GM12878 (cell line): ENCODE measurements around the gene TMPRSS4.

ENCODE experiments used
- POLR2A ChIP-seq: IDR thresholded peaks from 2 replicates; pipeline ENCODE4 v1.6.1; 2011; ENCODE audit warnings: low read depth, mild to moderate bottlenecking, low read length
- RCOR1 ChIP-seq: conservative IDR thresholded peaks from 2 replicates; pipeline ENCODE4 v1.6.1; 2012; ENCODE audit warnings: low read depth, low read length, improper control_type of control experiment
- TF ChIP-seq, protein P1 (sequence below), 3 experiments: IDR thresholded peaks in 2 of 3; conservative IDR thresholded peaks in 1 of 3; 2 replicates each; pipeline ENCODE4 v1.5.1; 2011; ENCODE audit warnings: low read depth in 3 of 3, low read length in 3 of 3, mild to moderate bottlenecking in 3 of 3, control low read depth in 2 of 3, moderate library complexity in 2 of 3, inconsistent platforms in 1 of 3, mixed read lengths in 1 of 3; ENCODE audit not compliant: control insufficient read depth in 2 of 3, insufficient read depth in 1 of 3; ENCODE audit errors: extremely low read depth in 1 of 3
- TF ChIP-seq, protein P2 (sequence below): fragments of 450-650 bp; IDR thresholded peaks from 2 replicates; pipeline ENCODE4 v1.6.1; 2016; ENCODE audit warnings: mild to moderate bottlenecking

DNA sequence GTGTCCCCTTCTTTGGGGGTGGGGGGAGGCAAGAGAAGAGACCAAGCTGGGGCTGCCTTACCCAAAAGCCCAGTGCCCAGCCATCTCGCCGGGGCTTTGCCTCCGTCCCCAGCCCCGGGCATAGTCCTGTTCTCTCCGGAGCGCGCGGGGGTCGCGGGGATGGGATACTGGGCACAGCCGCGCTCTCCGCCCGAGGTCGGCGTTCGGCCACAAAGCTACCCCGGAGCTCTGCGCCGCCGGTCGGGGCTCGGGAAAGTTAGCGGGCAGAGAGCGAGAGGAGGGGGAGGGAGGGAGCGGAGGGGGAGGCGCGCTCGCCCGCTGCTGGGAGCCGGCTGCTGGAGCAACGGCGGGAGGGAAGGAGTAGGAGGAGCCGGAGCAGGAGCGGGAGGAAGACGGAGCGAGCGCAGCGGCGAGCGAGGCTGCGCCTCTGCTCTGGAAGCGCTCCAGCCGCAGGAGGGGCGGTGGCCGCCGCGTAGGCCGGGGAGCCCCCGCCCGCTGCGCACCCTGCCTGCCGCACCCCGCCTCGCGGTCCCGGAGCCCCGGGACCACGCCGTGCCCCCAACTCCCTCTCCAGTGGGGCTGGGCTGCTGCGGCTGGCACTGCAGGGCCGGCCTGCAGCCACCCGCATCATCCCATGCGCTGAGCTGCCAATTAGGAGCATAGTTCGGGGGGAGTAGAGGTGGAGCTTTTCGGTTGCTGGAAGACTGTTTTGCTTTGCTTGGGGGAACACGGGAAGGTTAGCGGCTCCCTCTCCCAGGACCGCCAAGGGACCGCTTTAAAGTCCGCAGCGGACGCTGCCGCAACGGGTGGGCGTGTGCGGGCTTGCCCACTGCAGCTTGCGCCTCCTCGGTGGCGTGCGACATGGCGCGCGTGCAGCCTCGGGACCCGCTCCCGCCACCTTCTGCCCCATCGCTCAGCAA is 75.9 kb downstream of the TMPRSS4 start, which contains the start of gene SCN4B:
- TF ChIP-seq, protein P1, sequence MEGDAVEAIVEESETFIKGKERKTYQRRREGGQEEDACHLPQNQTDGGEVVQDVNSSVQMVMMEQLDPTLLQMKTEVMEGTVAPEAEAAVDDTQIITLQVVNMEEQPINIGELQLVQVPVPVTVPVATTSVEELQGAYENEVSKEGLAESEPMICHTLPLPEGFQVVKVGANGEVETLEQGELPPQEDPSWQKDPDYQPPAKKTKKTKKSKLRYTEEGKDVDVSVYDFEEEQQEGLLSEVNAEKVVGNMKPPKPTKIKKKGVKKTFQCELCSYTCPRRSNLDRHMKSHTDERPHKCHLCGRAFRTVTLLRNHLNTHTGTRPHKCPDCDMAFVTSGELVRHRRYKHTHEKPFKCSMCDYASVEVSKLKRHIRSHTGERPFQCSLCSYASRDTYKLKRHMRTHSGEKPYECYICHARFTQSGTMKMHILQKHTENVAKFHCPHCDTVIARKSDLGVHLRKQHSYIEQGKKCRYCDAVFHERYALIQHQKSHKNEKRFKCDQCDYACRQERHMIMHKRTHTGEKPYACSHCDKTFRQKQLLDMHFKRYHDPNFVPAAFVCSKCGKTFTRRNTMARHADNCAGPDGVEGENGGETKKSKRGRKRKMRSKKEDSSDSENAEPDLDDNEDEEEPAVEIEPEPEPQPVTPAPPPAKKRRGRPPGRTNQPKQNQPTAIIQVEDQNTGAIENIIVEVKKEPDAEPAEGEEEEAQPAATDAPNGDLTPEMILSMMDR (IDR thresholded peaks at IDR 0.05 in 2 of 3, conservative IDR thresholded peaks at IDR 0.05 in 1 of 3; ENCODE audit: control insufficient read depth in 2 of 3, extremely low read depth in 1 of 3, insufficient read depth in 1 of 3, low read depth in 3 of 3, low read length in 3 of 3): no peak
- TF ChIP-seq, protein P2, sequence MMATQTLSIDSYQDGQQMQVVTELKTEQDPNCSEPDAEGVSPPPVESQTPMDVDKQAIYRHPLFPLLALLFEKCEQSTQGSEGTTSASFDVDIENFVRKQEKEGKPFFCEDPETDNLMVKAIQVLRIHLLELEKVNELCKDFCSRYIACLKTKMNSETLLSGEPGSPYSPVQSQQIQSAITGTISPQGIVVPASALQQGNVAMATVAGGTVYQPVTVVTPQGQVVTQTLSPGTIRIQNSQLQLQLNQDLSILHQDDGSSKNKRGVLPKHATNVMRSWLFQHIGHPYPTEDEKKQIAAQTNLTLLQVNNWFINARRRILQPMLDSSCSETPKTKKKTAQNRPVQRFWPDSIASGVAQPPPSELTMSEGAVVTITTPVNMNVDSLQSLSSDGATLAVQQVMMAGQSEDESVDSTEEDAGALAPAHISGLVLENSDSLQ: no peak
- TF ChIP-seq POLR2A: no peak
- no peak for TF ChIP-seq RCOR1
